SK-N-SH treated with all-trans-retinoic acid at 6 μM for 48 hours (cell line): ENCODE results near the gene EEFSEC.

Source experiments
- CREB5 ChIP-seq: fragments of 250-450 bp; sonication (Bioruptor Pico); IDR thresholded peaks from 2 replicates; pipeline ENCODE4 v1.5.1; 2020; ENCODE audit warnings: low read depth, mild to moderate bottlenecking, moderate library complexity
- CSDC2 ChIP-seq: fragments of 250-450 bp; sonication (Bioruptor Pico); IDR thresholded peaks from 2 replicates; pipeline ENCODE4 v1.5.0; 2020; ENCODE audit warnings: mild to moderate bottlenecking, moderate library complexity
- OSR1 ChIP-seq: fragments of 250-450 bp; sonication (Bioruptor Pico); IDR thresholded peaks from 2 replicates; pipeline ENCODE4 v1.8.0; 2022; ENCODE audit warnings: moderate library complexity, mild to moderate bottlenecking, inconsistent platforms
- RARB ChIP-seq: fragments of 250-450 bp; sonication (Bioruptor Pico); IDR thresholded peaks from 2 replicates; pipeline ENCODE4 v1.8.0; 2021; ENCODE audit warnings: mild to moderate bottlenecking, moderate library complexity
- TCF4 ChIP-seq: fragments of 250-450 bp; sonication (Bioruptor Pico); IDR thresholded peaks from 2 replicates; pipeline ENCODE4 v1.8.0; 2021; ENCODE audit warnings: mild to moderate bottlenecking, moderate library complexity, borderline replicate concordance
- ZFP3 ChIP-seq: fragments of 250-450 bp; sonication (Bioruptor Pico); IDR thresholded peaks from 2 replicates; pipeline ENCODE4 v1.5.0; 2020; ENCODE audit warnings: mild to moderate bottlenecking, moderate library complexity
- ZNF565 ChIP-seq: fragments of 450-650 bp; formaldehyde crosslinking; conservative IDR thresholded peaks from 2 replicates; pipeline ENCODE4 v1.5.0; 2020; ENCODE audit warnings: low read depth, mild to moderate bottlenecking, moderate library complexity
- TF ChIP-seq, protein P1 (sequence below): fragments of 250-450 bp; sonication (Bioruptor Pico); IDR thresholded peaks from 2 replicates; pipeline ENCODE4 v1.8.0; 2020; ENCODE audit warnings: mild to moderate bottlenecking, moderate library complexity, borderline replicate concordance

GRCh38 chr3:128380295-128380694, 227.0 kb downstream of the EEFSEC start:
- TF ChIP-seq, protein P1, sequence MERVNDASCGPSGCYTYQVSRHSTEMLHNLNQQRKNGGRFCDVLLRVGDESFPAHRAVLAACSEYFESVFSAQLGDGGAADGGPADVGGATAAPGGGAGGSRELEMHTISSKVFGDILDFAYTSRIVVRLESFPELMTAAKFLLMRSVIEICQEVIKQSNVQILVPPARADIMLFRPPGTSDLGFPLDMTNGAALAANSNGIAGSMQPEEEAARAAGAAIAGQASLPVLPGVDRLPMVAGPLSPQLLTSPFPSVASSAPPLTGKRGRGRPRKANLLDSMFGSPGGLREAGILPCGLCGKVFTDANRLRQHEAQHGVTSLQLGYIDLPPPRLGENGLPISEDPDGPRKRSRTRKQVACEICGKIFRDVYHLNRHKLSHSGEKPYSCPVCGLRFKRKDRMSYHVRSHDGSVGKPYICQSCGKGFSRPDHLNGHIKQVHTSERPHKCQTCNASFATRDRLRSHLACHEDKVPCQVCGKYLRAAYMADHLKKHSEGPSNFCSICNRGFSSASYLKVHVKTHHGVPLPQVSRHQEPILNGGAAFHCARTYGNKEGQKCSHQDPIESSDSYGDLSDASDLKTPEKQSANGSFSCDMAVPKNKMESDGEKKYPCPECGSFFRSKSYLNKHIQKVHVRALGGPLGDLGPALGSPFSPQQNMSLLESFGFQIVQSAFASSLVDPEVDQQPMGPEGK = no peak
- TF ChIP-seq ZFP3 (CRISPR knock-in tag) (no peak), OSR1 (CRISPR knock-in tag) (no peak), CSDC2 (no peak), RARB (CRISPR knock-in tag) (no peak), CREB5 (CRISPR knock-in tag) (no peak), TCF4 (CRISPR knock-in tag) (no peak), ZNF565 (no peak)
